Spleen (tissue), 7 donors: Measurements from ENCODE around the gene TIGIT.

ENCODE experiments used
- CTCF ChIP-seq, 11 experiments: fragments of 200-600 bp in 7 of 11; fragments of 450-650 bp in 4 of 11; sonication (generic) in 4 of 11; IDR thresholded peaks in 8 of 11; conservative IDR thresholded peaks in 3 of 11; 1 replicate in 7 of 11; 2 replicates in 4 of 11; pipeline versions ENCODE4 v1.4.0 to v1.8.0; 2016 to 2021; ENCODE audit warnings: antibody characterized with exemption in 11 of 11, inconsistent platforms in 4 of 11, mild to moderate bottlenecking in 1 of 11
- POLR2A ChIP-seq, 3 donors: fragments of 450-650 bp; IDR thresholded peaks; one replicate each; pipeline ENCODE4 v1.5.1; 2017; ENCODE audit warnings: antibody characterized with exemption in 3 of 3, mild to moderate bottlenecking in 1 of 3
- donor health status: DM: no; HTN: no; CAD: no; lungs with moderate emphysema.
- donor health status: DM: no; HTN: no; CAD: no.
- donor health status: DM: no; HTN: no; CAD: no.

- TF ChIP-seq POLR2A (IDR thresholded peaks at IDR 0.05) (no peak), CTCF (IDR thresholded peaks at IDR 0.05 in 8 of 11, conservative IDR thresholded peaks at IDR 0.05 in 3 of 11) (no peak)
These were observed 15.0 kb downstream of the TIGIT start for GRCh38 chr3:114308830-114309229.
